ENCODE results near the gene PTPN20. TPM values are rescaled to one million over a fixed set of nuclear protein-coding genes. Genes with fewer than 3 reads are reported as not detected.
"Not testable (repeated sequence)": the region's sequence is repeated elsewhere in the genome, so short reads cannot be mapped to it uniquely, and the experiment has no call there.

PTPN20 gene
- total and polyA plus RNA-seq, 8 donors = 3.2 to 7.1 (median 4.2) TPM

GRCh38 chr10:46907185-46908117 lies 3.8 kb upstream of the PTPN20 start:
- ATAC-seq = peak; percentile 7
- H3K27me3 ChIP-seq; H3K4me3 ChIP-seq; DNase-seq; H3K36me3 ChIP-seq; H3K4me1 ChIP-seq; H3K27ac ChIP-seq; intact Hi-C loops (cut with DNase I); H3K9me3 ChIP-seq: not testable (repeated sequence)

- H3K4me1 ChIP-seq; H3K36me3 ChIP-seq; intact Hi-C loops (cut with DNase I); H3K27ac ChIP-seq; H3K27me3 ChIP-seq; H3K4me3 ChIP-seq; H3K9me3 ChIP-seq; DNase-seq: not testable (repeated sequence)
- ATAC-seq = peak; percentile 62
These were observed 11.3 kb downstream of the PTPN20 start for GRCh38 chr10:46922498-46922897.

GRCh38 chr10:46925156-46925555 lies 13.9 kb downstream of the PTPN20 start:
- H3K27ac ChIP-seq; DNase-seq; H3K4me3 ChIP-seq; intact Hi-C loops (cut with DNase I); H3K4me1 ChIP-seq; H3K36me3 ChIP-seq; H3K27me3 ChIP-seq; H3K9me3 ChIP-seq: not testable (repeated sequence)
- ATAC-seq = peak; percentile 53

- H3K4me1 ChIP-seq; intact Hi-C loops (cut with DNase I); H3K36me3 ChIP-seq; H3K27ac ChIP-seq; DNase-seq; H3K4me3 ChIP-seq; H3K27me3 ChIP-seq; H3K9me3 ChIP-seq: not testable (repeated sequence)
- peak in 1 of 2 donors; percentile 14 for TF ChIP-seq CTCF (IDR thresholded peaks at IDR 0.05)
- peak; percentile 92 for ATAC-seq
These were observed 14.6 kb downstream of the PTPN20 start for GRCh38 chr10:46925853-46926252.

GRCh38 chr10:46928810-46929209 lies 17.6 kb downstream of the PTPN20 start:
- H3K9me3 ChIP-seq; DNase-seq; H3K4me3 ChIP-seq; H3K36me3 ChIP-seq; H3K4me1 ChIP-seq; ATAC-seq; intact Hi-C loops (cut with DNase I); H3K27ac ChIP-seq; H3K27me3 ChIP-seq: not testable (repeated sequence)

- intact Hi-C loops (cut with DNase I); H3K36me3 ChIP-seq; H3K9me3 ChIP-seq; ATAC-seq; H3K27me3 ChIP-seq; H3K27ac ChIP-seq; DNase-seq; H3K4me3 ChIP-seq; H3K4me1 ChIP-seq: not testable (repeated sequence)
These were observed 21.2 kb downstream of the PTPN20 start for GRCh38 chr10:46932383-46932782.

- ATAC-seq; intact Hi-C loops (cut with DNase I); DNase-seq; H3K4me1 ChIP-seq; H3K27ac ChIP-seq; H3K27me3 ChIP-seq; H3K9me3 ChIP-seq; H3K4me3 ChIP-seq; H3K36me3 ChIP-seq: not testable (repeated sequence)
These were observed 29.9 kb downstream of the PTPN20 start for GRCh38 chr10:46941091-46941490.

- H3K27me3 ChIP-seq; H3K36me3 ChIP-seq; ATAC-seq; H3K27ac ChIP-seq; DNase-seq; intact Hi-C loops (cut with DNase I); H3K4me3 ChIP-seq; H3K9me3 ChIP-seq; H3K4me1 ChIP-seq: not testable (repeated sequence)
These were observed 37.7 kb downstream of the PTPN20 start for GRCh38 chr10:46948687-46949518.

- H3K27me3 ChIP-seq; H3K9me3 ChIP-seq; H3K4me3 ChIP-seq; H3K27ac ChIP-seq; H3K36me3 ChIP-seq; intact Hi-C loops (cut with DNase I); DNase-seq; H3K4me1 ChIP-seq; ATAC-seq: not testable (repeated sequence)
These were observed 41.3 kb downstream of the PTPN20 start for GRCh38 chr10:46952540-46952939.

GRCh38 chr10:46960742-46961141 lies 49.5 kb downstream of the PTPN20 start:
- H3K27ac ChIP-seq; intact Hi-C loops (cut with DNase I); H3K4me1 ChIP-seq; H3K9me3 ChIP-seq; H3K36me3 ChIP-seq; ATAC-seq; H3K27me3 ChIP-seq; H3K4me3 ChIP-seq; DNase-seq: not testable (repeated sequence)

GRCh38 chr10:46963356-46963755 lies 52.1 kb downstream of the PTPN20 start:
- H3K36me3 ChIP-seq; H3K4me3 ChIP-seq; ATAC-seq; H3K9me3 ChIP-seq; H3K4me1 ChIP-seq; H3K27ac ChIP-seq; intact Hi-C loops (cut with DNase I); H3K27me3 ChIP-seq; DNase-seq: not testable (repeated sequence)

GRCh38 chr10:46967013-46967412 lies 55.8 kb downstream of the PTPN20 start:
- DNase-seq; H3K4me1 ChIP-seq; H3K27ac ChIP-seq; H3K4me3 ChIP-seq; H3K9me3 ChIP-seq; H3K27me3 ChIP-seq; ATAC-seq; H3K36me3 ChIP-seq; intact Hi-C loops (cut with DNase I): not testable (repeated sequence)
